ENCODE measurements around the gene WDR45B.

DNA sequence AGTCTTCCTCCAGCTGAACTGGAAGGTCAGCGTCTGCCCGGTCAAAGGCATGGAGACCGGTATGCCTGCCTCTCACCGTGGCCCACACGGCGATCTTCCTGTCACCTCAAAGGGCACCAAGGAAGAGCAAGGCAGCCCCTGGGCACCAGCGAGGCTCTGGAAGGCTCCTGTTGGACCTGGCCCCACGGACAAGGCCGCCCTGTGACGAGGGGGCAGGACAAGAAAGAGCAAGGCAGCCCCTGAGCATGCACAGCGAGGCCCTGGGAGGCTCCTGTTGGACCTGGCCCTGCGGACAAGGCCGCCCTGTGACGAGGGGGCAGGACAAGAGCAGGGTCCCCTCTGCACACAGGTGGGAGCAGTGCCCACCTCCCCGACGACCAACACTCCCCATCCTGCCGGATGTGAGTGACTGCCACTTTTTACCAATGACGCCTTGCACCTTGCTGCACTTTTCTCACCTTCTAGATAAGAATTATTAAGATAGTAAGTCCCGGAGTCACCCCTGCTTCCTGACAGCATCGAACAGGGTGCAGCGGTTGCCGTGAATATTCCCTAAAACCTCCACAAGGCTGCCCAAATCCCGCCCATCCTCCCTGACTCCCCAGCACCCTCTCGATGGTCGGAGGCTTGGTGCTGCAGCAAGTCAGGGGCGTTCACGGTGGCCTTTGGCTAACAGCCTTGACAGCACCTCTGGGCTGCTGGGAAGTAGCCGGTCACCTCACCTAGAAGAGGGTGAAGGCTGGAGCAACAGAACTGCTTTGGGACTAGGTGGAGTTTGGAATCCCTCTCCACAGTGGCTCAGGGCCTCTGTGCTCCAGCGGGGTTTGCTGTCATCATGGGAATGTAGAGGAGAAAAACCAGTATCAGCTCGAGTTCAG lies 5.6 kb upstream of the WDR45B start:
- no peak for TF ChIP-seq POLR2A (IDR thresholded peaks at IDR 0.05)
- TF ChIP-seq, protein P1, sequence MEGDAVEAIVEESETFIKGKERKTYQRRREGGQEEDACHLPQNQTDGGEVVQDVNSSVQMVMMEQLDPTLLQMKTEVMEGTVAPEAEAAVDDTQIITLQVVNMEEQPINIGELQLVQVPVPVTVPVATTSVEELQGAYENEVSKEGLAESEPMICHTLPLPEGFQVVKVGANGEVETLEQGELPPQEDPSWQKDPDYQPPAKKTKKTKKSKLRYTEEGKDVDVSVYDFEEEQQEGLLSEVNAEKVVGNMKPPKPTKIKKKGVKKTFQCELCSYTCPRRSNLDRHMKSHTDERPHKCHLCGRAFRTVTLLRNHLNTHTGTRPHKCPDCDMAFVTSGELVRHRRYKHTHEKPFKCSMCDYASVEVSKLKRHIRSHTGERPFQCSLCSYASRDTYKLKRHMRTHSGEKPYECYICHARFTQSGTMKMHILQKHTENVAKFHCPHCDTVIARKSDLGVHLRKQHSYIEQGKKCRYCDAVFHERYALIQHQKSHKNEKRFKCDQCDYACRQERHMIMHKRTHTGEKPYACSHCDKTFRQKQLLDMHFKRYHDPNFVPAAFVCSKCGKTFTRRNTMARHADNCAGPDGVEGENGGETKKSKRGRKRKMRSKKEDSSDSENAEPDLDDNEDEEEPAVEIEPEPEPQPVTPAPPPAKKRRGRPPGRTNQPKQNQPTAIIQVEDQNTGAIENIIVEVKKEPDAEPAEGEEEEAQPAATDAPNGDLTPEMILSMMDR (IDR thresholded peaks at IDR 0.05): no peak
- no peak for TF ChIP-seq POLR2AphosphoS5 (IDR thresholded peaks at IDR 0.05)
- TF ChIP-seq EP300 (IDR thresholded peaks at IDR 0.05): no peak

All from sigmoid colon (tissue), 4 donors.